RWPE2 (cell line): ENCODE results near the gene UBN2.

ENCODE experiments used
- ATAC-seq: fragments of 200-7000 bp; cut with Tn5 transposase; 3 replicates; pipeline ENCODE4 v1.9.1; 2021; ENCODE audit warnings: low read depth
- DNase-seq: peaks from one replicate; pipeline ENCODE4 v3.0.0-alpha.2; 2020; ENCODE audit warnings: low spot score
- H3K27ac ChIP-seq: fragments of 450-650 bp; 2 replicates; pipeline ENCODE4 v1.5.1; 2017; ENCODE audit warnings: mild to moderate bottlenecking; ENCODE audit not compliant: poor library complexity, severe bottlenecking
- H3K27me3 ChIP-seq: fragments of 250-450 bp; sonication (Bioruptor Pico); 2 replicates; pipeline ENCODE4 v1.5.1; 2021; ENCODE audit warnings: mild to moderate bottlenecking, moderate library complexity; ENCODE audit not compliant: insufficient read depth, poor library complexity, severe bottlenecking
- H3K36me3 ChIP-seq: fragments of 250-450 bp; sonication (Bioruptor Pico); 2 replicates; pipeline ENCODE4 v1.5.1; 2020; ENCODE audit warnings: low read depth, mild to moderate bottlenecking, moderate library complexity
- H3K4me1 ChIP-seq: fragments of 250-450 bp; sonication (Bioruptor Pico); 2 replicates; pipeline ENCODE4 v1.5.1; 2021; ENCODE audit warnings: mild to moderate bottlenecking, moderate library complexity; ENCODE audit not compliant: insufficient read depth, poor library complexity, severe bottlenecking
- H3K4me3 ChIP-seq: fragments of 250-450 bp; sonication (Bioruptor Pico); 2 replicates; pipeline ENCODE4 v1.5.1; 2021; ENCODE audit warnings: mild to moderate bottlenecking, moderate library complexity; ENCODE audit not compliant: severe bottlenecking
- H3K9me3 ChIP-seq: fragments of 250-450 bp; sonication (Bioruptor Pico); 2 replicates; pipeline ENCODE4 v1.5.1; 2021; ENCODE audit warnings: mild to moderate bottlenecking, moderate library complexity; ENCODE audit not compliant: severe bottlenecking
- TF ChIP-seq, protein P1 (sequence below): fragments of 450-650 bp; IDR thresholded peaks from one replicate; pipeline ENCODE4 v1.5.1; 2017; ENCODE audit warnings: mild to moderate bottlenecking, moderate library complexity; ENCODE audit not compliant: poor library complexity, severe bottlenecking

The UBN2 gene

GRCh38 chr7:139341776-139342226, 110.8 kb downstream of the UBN2 start:
- H3K27me3 ChIP-seq: no peaks in the 10 kb centered on the region
- H3K27ac ChIP-seq: peak overlapping the region; percentile 85
- H3K4me1 ChIP-seq: no peaks in the 10 kb centered on the region
- peak overlapping the region; percentile 92 for H3K4me3 ChIP-seq
- ATAC-seq: no peak; the same call in 2 of the 3 replicates
- H3K36me3 ChIP-seq: peaks cover 17% of the 10 kb centered on the region
- H3K9me3 ChIP-seq: no peaks in the 10 kb centered on the region
- DNase-seq: no peak
- TF ChIP-seq, protein P1, sequence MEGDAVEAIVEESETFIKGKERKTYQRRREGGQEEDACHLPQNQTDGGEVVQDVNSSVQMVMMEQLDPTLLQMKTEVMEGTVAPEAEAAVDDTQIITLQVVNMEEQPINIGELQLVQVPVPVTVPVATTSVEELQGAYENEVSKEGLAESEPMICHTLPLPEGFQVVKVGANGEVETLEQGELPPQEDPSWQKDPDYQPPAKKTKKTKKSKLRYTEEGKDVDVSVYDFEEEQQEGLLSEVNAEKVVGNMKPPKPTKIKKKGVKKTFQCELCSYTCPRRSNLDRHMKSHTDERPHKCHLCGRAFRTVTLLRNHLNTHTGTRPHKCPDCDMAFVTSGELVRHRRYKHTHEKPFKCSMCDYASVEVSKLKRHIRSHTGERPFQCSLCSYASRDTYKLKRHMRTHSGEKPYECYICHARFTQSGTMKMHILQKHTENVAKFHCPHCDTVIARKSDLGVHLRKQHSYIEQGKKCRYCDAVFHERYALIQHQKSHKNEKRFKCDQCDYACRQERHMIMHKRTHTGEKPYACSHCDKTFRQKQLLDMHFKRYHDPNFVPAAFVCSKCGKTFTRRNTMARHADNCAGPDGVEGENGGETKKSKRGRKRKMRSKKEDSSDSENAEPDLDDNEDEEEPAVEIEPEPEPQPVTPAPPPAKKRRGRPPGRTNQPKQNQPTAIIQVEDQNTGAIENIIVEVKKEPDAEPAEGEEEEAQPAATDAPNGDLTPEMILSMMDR: no peak

DNA sequence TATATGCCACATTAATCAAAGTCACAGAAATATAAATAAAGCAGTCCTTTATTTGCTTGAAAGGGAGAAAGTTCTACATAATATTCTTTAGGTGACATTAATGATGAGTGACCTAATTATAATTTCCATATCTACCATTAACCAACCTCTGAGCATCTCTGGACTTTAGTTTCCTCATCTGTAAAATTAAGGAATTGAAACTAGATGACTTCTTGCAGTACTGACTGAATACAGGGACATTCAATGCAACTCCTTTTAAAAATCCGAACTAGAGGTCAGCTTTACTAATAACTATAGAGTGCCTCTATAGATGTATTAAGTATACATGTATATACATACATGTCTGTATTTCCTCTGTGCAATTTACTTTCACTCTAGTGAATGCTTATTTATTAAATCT, 114.0 kb downstream of the UBN2 start:
- Histone ChIP-seq H3K4me3 (no peak overlapping the region), H3K27me3 (no peaks in the 10 kb centered on the region), H3K27ac (no peak overlapping the region), H3K36me3 (peaks cover 23% of the 10 kb centered on the region), H3K9me3 (no peaks in the 10 kb centered on the region), H3K4me1 (no peaks in the 10 kb centered on the region)
- no peak for DNase-seq
- TF ChIP-seq, protein P1: no peak
- no peak for ATAC-seq

DNA sequence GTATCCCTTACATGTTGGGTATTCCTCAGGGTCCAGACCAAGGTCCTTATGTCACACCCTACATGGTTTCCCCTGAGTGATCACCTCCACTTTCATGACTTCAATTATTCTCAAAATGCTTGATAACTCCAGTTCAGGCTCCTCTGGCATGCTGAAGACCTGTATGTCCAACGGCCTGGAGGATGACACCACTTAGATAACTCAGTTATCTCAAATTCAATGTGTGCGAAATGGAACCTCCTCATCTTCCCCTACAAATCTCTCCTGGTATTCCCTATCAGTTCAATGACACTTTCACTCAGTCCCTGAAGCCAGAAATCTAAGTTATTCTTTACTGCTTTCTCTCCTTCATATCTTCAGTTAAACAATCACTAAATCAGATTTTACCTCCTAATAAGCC, 120.0 kb downstream of the UBN2 start:
- H3K9me3 ChIP-seq: no peaks in the 10 kb centered on the region
- H3K4me1 ChIP-seq: no peaks in the 10 kb centered on the region
- no peak overlapping the region for H3K4me3 ChIP-seq
- no peak for DNase-seq
- H3K27me3 ChIP-seq: no peaks in the 10 kb centered on the region
- H3K27ac ChIP-seq: no peak overlapping the region
- TF ChIP-seq, protein P1: no peak
- no peak for ATAC-seq
- H3K36me3 ChIP-seq: peaks cover 11% of the 10 kb centered on the region

DNA sequence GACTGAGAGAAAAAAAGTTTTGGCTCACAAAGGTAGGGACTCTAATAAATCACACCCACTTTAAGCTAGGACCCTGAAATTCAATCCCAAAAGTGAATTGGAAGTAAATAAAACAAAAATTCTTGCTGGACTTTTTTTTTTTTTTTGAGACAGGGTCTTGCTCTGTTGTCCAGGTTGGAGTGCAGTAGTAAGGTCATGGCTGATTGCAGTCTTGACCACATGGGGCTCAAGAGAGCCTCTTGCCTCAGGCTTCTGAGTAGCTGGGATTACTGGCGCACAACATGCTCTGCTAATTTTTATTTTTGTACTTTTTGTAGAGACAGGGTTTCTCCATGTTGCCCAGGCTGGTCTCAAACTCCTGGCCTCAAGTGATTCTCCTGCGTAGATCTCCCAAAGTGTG, 123.7 kb downstream of the UBN2 start:
- DNase-seq (no peak), ATAC-seq (no peak)
- Histone ChIP-seq H3K9me3 (no peaks in the 10 kb centered on the region), H3K4me1 (no peaks in the 10 kb centered on the region), H3K27me3 (no peaks in the 10 kb centered on the region), H3K36me3 (no peaks in the 10 kb centered on the region; the same call in 1 of the 2 replicates), H3K27ac (no peak overlapping the region), H3K4me3 (no peak overlapping the region)
- TF ChIP-seq, protein P1: no peak

DNA sequence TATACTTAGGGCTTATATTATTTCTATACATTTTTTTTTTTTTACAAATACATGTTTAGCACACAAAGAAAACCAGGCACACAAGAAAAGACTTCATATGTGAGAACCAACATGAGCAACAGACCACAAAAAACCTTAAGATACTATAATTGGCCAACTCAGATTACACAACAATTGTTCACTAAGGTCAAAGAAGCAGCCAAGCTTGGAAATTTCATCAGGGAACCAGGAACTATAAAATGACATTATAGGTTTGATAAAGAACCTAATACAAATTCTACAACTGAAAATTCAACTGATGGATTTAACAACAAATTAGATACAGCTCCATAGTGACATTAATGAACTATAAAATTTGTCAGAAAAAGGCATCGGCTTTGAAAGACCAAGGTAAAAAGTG, 124.3 kb downstream of the UBN2 start:
- no peak for ATAC-seq
- DNase-seq: no peak
- no peaks in the 10 kb centered on the region for H3K27me3 ChIP-seq
- no peaks in the 10 kb centered on the region for H3K4me1 ChIP-seq
- H3K36me3 ChIP-seq: no peaks in the 10 kb centered on the region; the same call in 1 of the 2 replicates
- H3K4me3 ChIP-seq: no peak overlapping the region
- no peak overlapping the region for H3K27ac ChIP-seq
- H3K9me3 ChIP-seq: no peaks in the 10 kb centered on the region
- TF ChIP-seq, protein P1: no peak
